ENCODE results near the gene NRXN3.

Gene NRXN3

DNA sequence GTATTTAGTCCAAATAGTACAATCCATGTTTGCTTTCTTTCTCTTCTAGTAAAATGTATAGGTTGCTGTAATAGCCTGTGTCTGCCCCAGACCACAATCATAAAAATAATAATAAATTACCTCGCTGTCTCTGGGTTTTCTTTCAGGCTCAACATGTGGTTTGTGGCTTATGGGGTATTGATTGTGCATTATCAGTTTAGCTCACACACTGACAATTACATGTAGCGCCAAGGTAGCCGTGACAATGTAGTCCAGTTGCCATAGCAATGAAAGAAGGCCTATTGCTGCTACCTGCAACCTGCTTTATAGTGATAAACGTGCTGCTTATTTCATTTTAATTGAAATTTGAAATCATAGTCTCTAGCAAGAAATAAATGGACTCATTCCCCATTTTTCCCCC is 1009.8 kb downstream of the NRXN3 start:
- DNase-seq: no peak

DNA sequence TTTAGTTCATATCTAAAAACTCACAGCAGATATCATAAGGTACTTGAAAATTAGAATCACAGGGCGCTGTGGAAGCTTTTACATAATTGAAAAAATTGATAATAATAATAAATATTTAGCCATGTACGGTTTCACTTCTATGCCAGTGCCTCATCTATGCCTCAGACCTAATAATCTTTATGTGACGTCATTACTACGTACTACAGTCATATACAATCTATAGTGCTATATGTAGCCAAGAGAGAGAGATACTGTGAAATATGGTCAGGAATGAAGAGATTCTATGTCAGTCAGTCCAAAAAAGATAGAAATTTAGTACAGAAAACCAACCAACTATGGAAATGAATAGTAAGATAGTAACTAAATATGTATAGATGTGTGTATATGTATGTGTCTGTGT is 1010.5 kb downstream of the NRXN3 start:
- DNase-seq: no peak

DNA sequence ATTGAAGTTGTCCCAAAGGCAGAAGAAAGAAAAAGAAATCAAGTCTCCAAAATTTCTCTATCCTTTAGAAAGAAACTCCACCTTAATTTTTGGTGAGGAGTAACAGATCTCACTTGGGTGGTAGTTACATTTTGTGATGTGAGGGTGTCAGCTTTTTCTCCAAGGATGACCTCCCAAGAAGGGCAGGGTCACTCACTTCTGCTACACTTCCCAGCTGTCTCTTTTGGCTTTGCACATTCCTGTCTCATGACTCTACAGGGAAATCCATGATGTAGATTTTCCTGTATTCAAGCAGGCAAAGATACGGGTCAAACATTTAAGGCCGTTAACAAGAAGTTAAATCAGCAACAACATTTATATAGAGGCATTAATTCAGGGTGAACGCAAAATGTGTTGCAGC is 1016.4 kb downstream of the NRXN3 start:
- no peak for DNase-seq

DNA sequence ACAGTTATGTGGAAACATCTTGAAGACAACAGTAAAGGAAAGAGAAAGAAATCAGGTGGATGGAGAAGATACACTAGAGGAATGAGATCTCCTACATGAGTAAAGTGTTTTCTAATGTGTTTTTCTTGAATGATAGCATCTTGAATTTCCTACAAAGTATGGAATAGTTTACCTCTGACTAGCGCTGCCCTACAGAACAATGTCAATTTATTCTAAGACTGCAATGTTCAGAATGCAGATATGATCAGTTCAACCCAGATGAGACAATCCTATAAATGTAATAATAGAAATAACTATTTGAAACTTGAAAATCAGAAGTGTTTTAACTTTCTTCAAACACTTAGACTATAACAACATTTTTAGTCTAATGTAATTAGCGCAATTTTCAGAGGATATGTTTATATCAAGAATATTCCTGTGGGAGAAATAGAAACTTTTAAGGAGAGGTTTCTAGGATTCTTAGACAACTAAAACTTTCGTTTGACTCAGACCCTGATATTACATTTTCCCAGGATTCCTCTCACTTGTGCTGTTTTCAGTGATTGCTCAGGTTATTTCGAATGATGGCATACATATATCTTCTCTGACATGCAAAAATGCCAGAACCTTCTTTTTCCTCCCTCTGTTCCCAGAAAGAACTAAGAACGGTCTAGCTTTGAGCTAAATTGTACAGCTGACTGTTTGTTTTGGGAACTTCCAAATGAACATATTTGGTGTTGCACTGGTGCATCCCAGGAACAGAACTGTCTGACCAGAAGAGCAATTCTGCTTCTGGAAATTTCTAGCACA is 1023.7 kb downstream of the NRXN3 start:
- no peak for DNase-seq

DNA sequence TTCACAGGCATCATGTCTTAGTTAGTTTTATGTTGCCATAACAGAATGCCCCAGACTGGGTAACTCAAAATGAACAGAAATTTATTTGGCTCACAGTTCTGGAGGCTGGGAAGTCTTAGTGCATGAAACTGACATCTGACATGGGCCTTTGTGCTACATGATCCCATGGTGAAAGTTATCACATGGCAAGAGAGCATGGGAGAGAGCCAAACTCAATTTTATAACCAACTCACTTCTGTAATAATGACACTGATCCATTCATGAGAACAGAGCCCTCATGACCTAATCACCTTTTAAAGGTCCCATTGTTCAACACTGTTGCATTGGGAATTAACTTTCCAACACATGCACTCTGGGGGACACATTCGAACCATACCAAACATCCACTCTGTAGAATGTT is 1026.0 kb downstream of the NRXN3 start:
- no peak for DNase-seq

DNA sequence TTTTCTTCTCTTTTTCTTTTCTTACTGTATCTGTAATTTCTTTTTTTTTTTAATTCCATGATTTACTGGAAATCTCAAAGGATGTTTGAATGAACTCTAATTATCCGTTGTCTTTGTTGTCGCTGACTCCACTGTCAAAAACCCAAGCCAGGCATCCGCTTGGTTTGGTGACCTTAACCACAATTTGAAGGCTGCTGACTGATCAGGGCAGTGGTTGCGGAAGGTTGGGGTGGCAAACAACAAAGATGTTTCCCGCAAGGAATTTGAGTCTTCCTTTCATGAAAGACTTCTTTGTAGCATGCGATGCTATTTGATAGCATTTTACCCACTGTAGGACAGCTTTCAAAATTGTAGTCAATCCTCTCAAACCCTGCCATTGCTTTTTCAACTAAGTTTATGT is 1027.3 kb downstream of the NRXN3 start:
- no peak for DNase-seq

DNA sequence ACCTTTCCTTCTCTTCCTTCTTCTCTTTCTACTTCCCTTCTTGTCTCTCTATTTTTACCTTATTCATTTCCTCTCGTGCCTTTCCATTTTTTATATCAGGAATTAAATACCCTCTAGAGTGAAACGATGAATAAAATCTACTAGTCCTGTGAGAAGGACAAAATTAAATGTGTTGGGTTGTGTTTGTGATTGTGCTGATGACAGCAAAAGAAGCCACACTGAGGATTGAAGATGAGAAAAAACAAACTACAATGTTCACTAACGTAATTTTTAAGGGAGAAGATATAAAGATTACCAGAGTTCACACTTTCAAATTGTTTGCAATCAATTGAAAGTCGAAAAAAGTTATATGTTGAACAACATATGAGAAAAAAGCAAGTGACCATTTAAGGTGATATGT is 1029.0 kb downstream of the NRXN3 start:
- DNase-seq: no peak

DNA sequence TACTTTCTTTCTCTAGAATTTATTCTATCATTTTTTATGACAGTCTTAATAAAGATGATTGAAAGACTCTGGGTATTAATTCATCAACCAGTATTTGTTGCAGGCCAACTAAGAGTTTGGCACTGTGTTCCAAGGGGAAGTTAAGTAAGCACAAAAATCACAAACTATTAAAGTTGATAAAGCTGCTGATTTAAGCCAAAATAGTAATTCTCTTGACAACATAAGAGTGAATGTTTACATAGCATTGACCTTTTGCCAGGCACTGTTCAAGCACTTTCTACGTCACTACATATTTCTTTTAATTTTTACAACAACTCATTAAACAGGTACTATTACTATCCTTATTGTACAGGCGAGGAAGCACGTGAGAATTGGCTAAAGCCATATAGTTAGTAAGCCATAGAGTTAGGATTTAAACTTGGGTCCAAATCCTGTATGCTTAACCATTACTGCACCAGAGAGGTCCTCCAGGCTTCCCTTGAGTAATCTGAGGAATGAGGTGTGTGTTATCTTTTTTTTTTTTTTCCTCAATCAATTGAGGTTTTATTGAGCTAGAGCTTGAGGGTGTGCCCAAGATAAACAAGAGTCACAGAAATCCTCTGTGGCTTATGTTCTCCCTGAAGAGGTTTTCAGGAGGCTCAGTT is 1031.5 kb downstream of the NRXN3 start:
- DNase-seq: no peak

- no peak for DNase-seq
Observed at GRCh38 chr14:79204591-79204990, 1034.4 kb downstream of the NRXN3 start.

DNA sequence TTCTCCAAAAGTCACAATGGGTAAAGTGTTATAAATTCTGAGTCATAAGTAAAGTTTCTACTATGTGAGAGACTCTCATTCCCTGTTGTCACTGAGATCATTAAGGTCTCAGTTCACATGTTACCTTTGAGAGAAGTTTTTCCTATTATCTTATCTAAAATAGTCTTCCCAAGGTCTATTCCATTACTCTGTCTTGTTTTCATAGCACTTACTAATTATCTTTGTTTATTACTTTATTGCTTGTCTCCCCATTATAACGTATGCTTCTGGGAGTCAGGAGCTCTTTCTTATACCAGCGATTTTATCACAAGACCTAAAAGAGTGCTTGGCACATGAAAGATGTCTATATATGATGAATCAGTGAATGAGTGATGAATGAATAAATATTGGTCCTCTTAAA is 1039.2 kb downstream of the NRXN3 start:
- DNase-seq: no peak

- DNase-seq: no peak
Observed at GRCh38 chr14:79225815-79226214, 1055.6 kb downstream of the NRXN3 start.

DNA sequence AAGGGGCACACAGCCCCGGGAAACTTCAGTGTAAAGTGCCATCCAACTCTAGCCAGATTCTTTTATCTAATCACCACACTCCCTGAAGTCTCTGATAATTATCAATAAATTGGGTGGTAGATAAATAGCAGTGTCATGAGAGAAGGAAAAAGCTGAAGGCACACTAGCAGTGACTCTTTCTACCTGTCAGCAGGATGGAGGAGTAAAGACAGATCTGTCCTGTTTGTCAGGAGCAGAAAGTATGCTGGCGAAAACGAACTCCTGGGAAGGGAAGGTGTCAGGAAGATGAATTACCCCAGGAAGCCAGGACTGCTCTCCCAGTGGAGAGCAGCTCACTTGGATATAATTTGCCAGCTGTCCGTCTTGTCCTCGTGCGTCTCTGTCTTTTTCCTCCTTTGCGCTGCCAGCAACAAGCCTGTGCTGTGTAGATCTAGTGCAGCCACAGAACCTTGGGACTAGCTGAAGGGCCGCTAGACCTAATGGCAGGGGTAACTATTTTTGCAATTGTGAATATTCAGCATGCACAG is 1059.3 kb downstream of the NRXN3 start:
- DNase-seq: no peak

DNA sequence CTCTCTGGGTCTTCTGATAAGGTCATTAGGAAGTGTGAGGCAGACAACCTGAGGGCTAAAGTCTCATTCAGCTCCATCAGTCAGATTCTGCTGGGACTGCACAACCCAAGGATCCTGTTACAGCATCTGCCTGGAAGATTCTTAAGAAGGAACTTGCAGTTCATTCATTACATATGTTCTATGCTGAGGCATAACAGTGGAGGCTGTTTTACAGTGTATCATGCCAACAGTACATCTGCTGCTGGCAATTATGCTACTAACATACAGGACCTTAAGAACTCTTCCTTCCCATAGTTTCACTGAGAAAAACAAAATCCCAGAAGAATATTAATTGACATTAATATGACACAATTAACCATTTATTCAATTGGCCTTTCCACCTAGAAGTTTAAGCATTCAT is 1072.5 kb downstream of the NRXN3 start:
- no peak for DNase-seq

DNA sequence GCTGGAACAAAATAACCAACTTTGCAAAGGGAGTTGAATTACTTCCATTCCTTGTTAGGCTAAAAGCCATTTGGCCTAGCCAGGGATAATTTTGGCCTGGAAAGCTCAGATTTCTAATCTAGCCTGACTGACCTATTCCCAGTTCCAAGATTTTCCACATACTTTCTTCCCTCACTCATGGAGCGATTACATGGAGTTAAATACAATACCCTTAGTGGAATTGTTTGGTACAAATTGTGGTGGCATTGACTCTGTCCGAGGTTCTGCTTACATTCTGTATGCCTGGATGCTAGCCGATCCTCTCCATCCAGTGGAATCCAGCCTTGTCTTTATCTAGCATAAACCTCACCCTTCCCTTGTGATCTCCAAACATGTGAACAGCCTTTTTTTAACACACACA is 1076.0 kb downstream of the NRXN3 start:
- DNase-seq: no peak

DNA sequence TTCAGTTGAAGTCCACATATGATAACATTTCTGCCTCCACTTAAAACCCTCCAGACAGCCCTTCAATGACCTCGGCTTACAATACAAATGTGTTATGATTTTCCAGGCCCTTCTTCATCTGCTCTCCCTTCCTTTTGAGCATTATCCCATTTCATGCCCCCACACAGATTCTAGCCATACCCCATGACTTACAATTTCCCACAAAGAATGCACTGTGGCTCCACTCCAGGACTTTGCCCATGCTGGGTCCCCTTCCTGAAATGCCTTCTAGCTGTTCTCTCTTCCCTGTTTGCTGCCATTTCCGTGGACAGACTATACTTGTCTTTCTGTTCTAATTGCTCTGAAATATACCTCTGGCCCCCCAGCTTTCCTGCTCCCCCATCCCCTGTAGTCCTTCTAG is 1078.0 kb downstream of the NRXN3 start:
- DNase-seq: no peak

- DNase-seq: no peak
Observed at GRCh38 chr14:79248771-79249170, 1078.6 kb downstream of the NRXN3 start.

DNA sequence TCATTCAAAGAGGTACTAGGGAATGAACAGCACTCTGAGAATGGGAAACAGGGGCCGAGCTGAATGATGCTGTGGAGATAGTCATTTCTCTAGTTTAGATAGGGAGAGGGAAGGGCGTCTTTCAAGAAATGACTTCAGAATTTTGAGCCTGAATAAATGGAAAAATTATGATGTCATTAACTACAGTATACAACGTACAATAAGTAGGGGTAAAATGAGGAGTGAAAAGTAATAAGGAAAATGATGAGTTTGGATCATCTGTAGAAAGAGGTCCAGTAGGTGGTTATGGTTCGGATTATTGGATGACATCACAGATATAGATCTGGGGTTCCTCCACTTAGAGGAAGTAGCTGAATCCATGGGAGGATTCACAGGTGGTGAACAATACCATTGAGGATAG is 1081.1 kb downstream of the NRXN3 start:
- no peak for DNase-seq

GRCh38 chr14:79253576-79253975 is 1083.4 kb downstream of the NRXN3 start:
- no peak for DNase-seq

- no peak for DNase-seq
Observed at GRCh38 chr14:79254069-79254775, 1084.0 kb downstream of the NRXN3 start.

DNA sequence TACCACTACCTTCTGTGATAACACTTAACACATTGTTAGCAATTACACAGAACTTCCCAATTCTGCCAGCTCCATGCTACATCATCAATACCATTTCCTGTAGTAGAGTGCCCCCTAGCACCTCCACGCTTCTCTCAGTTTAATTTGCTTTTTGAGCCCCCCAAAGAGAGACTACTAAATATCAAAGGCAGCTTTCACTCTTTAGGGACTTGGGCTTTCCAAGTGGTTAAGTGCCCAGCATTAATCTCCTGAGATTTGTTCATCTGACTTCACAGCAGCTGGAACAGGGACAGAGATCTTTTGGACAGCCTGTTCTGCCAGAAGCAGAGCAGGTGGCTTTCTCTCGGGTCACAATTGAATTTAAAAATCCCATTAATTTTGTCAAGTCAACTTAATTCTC is 1086.2 kb downstream of the NRXN3 start:
- DNase-seq: no peak

DNA sequence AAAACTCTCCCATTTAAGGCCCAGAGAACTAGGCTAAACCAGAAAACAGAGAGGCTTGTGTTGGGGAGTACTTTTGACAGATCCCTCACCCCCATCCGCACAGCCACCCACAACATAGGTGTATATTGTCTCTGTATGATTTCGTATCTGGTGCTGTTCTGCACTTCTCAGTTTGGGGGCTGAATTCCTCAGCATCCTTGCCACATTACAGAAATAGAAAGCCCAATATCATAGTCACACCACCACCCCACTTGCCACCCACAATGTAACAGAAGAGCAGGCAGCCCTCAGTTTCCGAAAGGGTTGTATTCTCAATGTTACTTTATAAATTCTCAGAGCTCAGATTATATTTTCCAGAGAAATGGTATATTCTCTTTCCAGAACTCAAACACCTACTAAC is 1090.2 kb downstream of the NRXN3 start:
- DNase-seq: no peak

GRCh38 chr14:79265366-79265946 is 1095.3 kb downstream of the NRXN3 start:
- DNase-seq: no peak

GRCh38 chr14:79270361-79270760 is 1100.2 kb downstream of the NRXN3 start:
- no peak for DNase-seq

- DNase-seq: no peak
Observed at GRCh38 chr14:79271122-79271521, 1100.9 kb downstream of the NRXN3 start.

Measured in activated effector memory CD4-positive, alpha-beta T cell treated with anti-CD3 and anti-CD28 coated beads, Interleukin-2, amount 50 U/mL, for 16 hours (primary cell).